ENCODE results near the gene AIFM2.

The AIFM2 gene

GRCh38 chr10:70112071-70112470 lies 20.6 kb downstream of the AIFM2 start:
- peaks cover 6% of the 10 kb centered on the region; the same call in 1 of the 2 replicates for H3K36me3 ChIP-seq (ENCODE audit: control insufficient read depth, low read length)
- H3K79me2 ChIP-seq (ENCODE audit: control insufficient read depth, low read length) = no peaks in the 10 kb centered on the region

GRCh38 chr10:70111496-70111895 lies 21.1 kb downstream of the AIFM2 start:
- Histone ChIP-seq H3K4me2 (ENCODE audit: low read length) (no peak overlapping the region), H4K20me1 (ENCODE audit: control insufficient read depth, insufficient read depth, low read depth, low read length) (no peaks in the 10 kb centered on the region), H3K9me3 (ENCODE audit: control insufficient read depth, insufficient read depth, low read length) (no peaks in the 10 kb centered on the region), H3K36me3 (ENCODE audit: control insufficient read depth, low read length) (peaks cover 6% of the 10 kb centered on the region; the same call in 1 of the 2 replicates), H3K4me3 (ENCODE audit: low read length) (no peak overlapping the region), H3K9me2 (replicated peaks; ENCODE audit: control insufficient read depth, low read length) (no peaks in the 10 kb centered on the region), H3K79me2 (ENCODE audit: control insufficient read depth, low read length) (no peaks in the 10 kb centered on the region), H3F3A (ENCODE audit: control insufficient read depth, insufficient read depth) (no peaks in the 10 kb centered on the region; the same call in 1 of the 2 replicates), H3K27me3 (ENCODE audit: control insufficient read depth, low read length) (no peaks in the 10 kb centered on the region), H3K27ac (ENCODE audit: low read depth, low read length) (no peak overlapping the region), H3K4me1 (ENCODE audit: control insufficient read depth, low read length) (peaks cover 20% of the 10 kb centered on the region)
- TF ChIP-seq CTCF (IDR thresholded peaks at IDR 0.05; ENCODE audit: low read depth, low read length, poor library complexity, severe bottlenecking) (no peak), EZH2phosphoT487 (IDR thresholded peaks at IDR 0.05; ENCODE audit: borderline replicate concordance, low read length) (no peak)

More at GRCh38 chr10:70112071-70112470, 20.6 kb downstream of the AIFM2 start:
- no peaks in the 10 kb centered on the region for H3K9me2 ChIP-seq (replicated peaks; ENCODE audit: control insufficient read depth, low read length)
- H3K27ac ChIP-seq (ENCODE audit: low read depth, low read length) = no peak overlapping the region
- no peak overlapping the region for H3K4me3 ChIP-seq (ENCODE audit: low read length)
- no peaks in the 10 kb centered on the region for H4K20me1 ChIP-seq (ENCODE audit: control insufficient read depth, insufficient read depth, low read depth, low read length)
- H3K27me3 ChIP-seq (ENCODE audit: control insufficient read depth, low read length) = no peaks in the 10 kb centered on the region
- no peaks in the 10 kb centered on the region for H3K9me3 ChIP-seq (ENCODE audit: control insufficient read depth, insufficient read depth, low read length)
- H3K4me2 ChIP-seq (ENCODE audit: low read length) = no peak overlapping the region
- no peak for TF ChIP-seq EZH2phosphoT487 (IDR thresholded peaks at IDR 0.05; ENCODE audit: borderline replicate concordance, low read length)
- TF ChIP-seq CTCF (IDR thresholded peaks at IDR 0.05; ENCODE audit: low read depth, low read length, poor library complexity, severe bottlenecking) = no peak
- no peaks in the 10 kb centered on the region; the same call in 1 of the 2 replicates for H3F3A ChIP-seq (ENCODE audit: control insufficient read depth, insufficient read depth)
- peaks cover 17% of the 10 kb centered on the region for H3K4me1 ChIP-seq (ENCODE audit: control insufficient read depth, low read length)

GRCh38 chr10:70109064-70109729 lies 23.4 kb downstream of the AIFM2 start:
- H3K79me2 ChIP-seq (ENCODE audit: control insufficient read depth, low read length) = no peaks in the 10 kb centered on the region
- no peaks in the 10 kb centered on the region for H3K36me3 ChIP-seq (ENCODE audit: control insufficient read depth, low read length)

More at GRCh38 chr10:70109064-70109729, 23.4 kb downstream of the AIFM2 start:
- H3F3A ChIP-seq (ENCODE audit: control insufficient read depth, insufficient read depth) = no peaks in the 10 kb centered on the region
- H3K9me2 ChIP-seq (replicated peaks; ENCODE audit: control insufficient read depth, low read length) = no peaks in the 10 kb centered on the region
- no peaks in the 10 kb centered on the region for H3K27me3 ChIP-seq (ENCODE audit: control insufficient read depth, low read length)
- H3K4me1 ChIP-seq (ENCODE audit: control insufficient read depth, low read length) = peaks cover 17% of the 10 kb centered on the region
- TF ChIP-seq CTCF (IDR thresholded peaks at IDR 0.05; ENCODE audit: low read depth, low read length, poor library complexity, severe bottlenecking) (no peak), EZH2phosphoT487 (IDR thresholded peaks at IDR 0.05; ENCODE audit: borderline replicate concordance, low read length) (no peak)
- no peak overlapping the region for H3K27ac ChIP-seq (ENCODE audit: low read depth, low read length)
- H3K4me3 ChIP-seq (ENCODE audit: low read length) = no peak overlapping the region
- H4K20me1 ChIP-seq (ENCODE audit: control insufficient read depth, insufficient read depth, low read depth, low read length) = no peaks in the 10 kb centered on the region
- H3K4me2 ChIP-seq (ENCODE audit: low read length) = no peak overlapping the region
- H3K9me3 ChIP-seq (ENCODE audit: control insufficient read depth, insufficient read depth, low read length) = no peaks in the 10 kb centered on the region

Measured in DOHH2 (cell line).